NCI-H82 treated with DMSO at 0.1 percent for 48 hours (cell line): ENCODE measurements around the gene ZP4.

Source experiments
- DNase-seq: peaks from one replicate; lab custom pipeline; 2025; ENCODE audit not compliant: unreplicated experiment; lab: John Stamatoyannopoulos, UW

ZP4 gene, protein sequence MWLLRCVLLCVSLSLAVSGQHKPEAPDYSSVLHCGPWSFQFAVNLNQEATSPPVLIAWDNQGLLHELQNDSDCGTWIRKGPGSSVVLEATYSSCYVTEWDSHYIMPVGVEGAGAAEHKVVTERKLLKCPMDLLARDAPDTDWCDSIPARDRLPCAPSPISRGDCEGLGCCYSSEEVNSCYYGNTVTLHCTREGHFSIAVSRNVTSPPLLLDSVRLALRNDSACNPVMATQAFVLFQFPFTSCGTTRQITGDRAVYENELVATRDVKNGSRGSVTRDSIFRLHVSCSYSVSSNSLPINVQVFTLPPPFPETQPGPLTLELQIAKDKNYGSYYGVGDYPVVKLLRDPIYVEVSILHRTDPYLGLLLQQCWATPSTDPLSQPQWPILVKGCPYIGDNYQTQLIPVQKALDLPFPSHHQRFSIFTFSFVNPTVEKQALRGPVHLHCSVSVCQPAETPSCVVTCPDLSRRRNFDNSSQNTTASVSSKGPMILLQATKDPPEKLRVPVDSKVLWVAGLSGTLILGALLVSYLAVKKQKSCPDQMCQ

DNA sequence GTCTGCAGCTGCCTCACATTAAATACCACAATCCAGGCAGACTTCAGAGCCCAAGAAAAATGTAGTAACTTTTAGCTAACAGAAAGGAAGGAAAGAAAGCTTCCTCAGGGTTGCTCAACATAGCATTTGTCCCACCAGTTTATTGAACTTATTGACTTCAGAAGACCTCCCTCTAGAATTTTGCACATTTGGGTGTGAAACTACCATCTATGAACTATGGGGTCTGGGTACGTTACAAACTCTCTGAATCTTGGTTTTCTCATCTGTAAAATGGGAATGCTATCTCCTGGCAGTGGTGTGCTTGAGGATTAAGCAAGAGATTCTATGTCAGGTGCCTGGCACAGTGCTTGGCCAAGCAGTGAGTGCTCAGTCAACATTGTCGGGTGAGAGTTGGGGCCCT, at the start of gene ZP4:
TSS of gene ZP4 (minus strand) at position 101 of the 400 bp plus-strand sequence. CDS start 287 bp downstream, outside the sequence.
- no peak for DNase-seq

DNA sequence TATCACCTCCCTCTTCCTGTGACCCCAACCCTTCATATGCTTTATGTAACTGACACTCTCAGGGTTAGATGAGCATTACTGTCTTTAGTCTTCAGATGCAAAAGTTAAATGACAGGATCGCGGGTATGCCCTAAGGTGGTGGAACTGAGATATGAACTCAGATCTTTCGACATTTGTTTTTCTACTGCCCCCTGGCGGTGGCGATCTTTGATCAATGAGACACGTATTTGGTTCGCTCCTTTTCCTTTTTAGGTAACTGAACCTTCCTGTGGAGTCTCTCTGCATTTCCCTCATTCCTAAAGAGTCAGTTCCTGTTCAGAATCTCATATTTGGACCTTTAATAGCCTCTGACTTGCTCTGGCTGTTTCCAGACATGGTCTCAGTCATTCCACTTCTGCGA, 47.8 kb upstream of the ZP4 start:
- no peak for DNase-seq

DNA sequence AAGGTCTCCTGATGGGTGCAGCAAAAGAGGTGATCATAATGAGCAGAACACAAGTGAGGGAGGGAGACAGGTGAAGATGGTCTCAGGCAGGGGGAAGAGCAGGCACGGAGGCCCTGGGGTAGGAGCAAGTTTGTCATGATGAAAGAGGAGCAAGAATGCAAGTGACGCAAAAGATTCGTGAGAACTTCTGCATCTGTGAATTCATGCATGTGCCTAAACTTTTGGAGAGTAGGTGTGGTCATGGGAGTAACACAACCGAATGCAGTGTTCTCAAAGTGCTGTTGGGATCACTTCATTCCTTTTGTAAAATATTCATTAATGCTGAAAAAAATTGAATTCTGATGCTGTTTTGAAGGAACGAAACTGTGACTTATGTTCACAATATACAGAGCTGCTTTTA, 47.3 kb upstream of the ZP4 start:
- no peak for DNase-seq

DNA sequence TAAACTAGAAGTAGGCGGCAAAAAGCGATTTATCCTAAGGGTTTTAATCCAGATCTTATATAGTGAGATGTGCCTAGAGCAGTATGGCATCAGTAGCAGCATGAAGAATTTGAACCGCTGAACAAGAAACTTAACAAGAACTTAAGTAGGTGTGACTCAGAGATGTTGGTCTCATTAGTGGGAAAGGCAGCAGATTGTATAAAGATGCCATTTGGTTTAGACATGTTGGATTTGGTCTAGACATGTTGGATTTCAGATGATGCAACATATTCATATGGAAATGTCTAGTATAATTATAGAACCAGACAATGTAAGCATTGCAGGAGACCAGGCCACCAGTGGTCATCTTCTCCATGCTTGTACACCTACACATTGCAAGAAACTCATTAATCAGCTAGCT, 42.1 kb upstream of the ZP4 start:
- no peak for DNase-seq

DNA sequence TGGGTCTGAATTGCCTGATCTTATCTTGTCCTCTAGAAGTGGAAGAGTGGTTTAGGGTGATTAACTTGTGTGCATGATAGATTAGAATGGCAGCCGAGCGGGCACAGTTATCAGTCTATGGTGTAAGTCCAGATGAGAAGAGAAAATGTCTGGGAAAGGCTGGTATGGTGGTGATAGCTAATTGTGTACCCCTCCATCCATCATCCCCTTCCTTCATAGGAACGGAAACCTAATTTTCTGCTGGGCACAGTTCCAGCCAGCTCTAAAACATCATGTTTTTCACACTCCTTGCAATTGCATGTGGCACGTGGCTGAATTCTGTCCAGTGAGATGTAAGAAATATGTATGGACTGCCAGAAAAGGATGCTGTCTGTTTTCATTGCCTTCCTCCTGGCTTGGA, 40.9 kb upstream of the ZP4 start:
- DNase-seq, result no peak

DNA sequence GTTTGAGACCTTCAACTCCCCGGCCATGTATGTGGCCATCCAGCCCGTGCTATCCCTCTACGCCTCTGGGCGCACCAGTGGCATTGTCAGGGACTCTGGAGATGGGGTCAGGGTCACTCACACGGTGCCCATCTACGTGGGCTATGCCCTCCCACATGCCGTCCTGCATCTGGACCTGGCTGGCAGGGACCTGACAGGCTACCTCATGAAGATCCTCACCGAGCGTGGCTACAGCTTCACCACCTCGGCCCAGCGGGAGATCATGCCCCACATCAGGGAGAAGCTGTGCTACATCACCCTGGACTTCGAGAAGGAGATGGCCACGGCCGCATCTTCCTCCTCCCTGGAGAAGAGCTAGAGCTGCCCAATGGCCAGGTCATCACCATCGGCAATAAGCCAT, 36.5 kb upstream of the ZP4 start:
- DNase-seq, result no peak

DNA sequence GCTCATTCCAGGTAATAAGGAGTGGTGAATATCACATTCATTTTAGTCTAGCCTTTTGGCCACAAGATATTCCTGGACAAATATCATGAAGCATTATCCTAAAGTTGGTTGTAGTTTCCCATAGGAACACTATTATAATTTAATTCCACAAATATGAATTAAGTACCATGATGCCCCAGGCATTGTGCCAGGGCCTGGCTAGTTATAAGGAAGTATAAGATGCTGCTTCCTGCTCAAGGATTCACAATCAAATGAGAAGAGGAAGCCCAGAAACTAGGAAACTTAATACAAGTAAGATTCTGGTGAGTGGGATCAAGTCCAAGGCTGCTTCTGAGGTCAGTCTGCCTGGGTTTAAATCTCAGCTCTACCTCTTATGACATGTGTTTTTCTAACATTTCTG, 30.6 kb upstream of the ZP4 start:
- DNase-seq, result no peak

DNA sequence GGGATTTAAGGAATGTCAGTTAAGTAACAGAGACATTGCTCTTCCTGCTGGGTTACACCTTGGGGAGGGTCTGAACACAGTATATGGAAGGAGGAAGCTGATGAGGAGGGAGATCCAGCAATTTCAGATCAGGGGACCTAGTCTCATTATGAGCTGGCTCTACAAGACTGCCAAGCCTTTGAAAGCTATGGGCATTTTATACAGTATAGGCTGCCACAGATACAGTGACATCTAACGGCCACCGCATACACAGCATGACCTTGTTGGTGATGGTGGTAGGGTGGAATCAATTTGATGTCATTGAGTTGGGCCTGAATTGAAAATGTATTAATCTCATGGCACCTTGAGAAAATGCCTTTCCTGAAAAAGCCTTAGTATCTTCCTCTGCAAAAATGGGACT, 22.6 kb upstream of the ZP4 start:
- no peak for DNase-seq

DNA sequence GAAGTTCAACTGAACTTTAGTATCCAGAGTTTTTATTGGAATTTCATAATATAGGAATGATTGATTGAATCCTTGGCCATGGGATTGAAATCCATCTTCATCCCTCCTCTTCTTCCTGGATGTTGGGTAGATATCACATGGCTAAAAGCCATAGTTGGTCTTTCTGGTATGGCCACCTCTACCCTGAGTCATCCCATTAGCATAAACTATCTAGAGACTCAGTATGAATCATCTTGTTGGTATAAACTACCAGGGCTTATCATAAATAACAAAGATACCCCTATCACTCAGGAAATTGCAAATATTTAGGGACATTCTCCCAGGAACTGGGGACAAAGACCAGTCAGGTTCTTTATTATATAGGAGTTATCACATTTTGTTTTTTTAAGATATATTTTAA, 21.2 kb upstream of the ZP4 start:
- no peak for DNase-seq

DNA sequence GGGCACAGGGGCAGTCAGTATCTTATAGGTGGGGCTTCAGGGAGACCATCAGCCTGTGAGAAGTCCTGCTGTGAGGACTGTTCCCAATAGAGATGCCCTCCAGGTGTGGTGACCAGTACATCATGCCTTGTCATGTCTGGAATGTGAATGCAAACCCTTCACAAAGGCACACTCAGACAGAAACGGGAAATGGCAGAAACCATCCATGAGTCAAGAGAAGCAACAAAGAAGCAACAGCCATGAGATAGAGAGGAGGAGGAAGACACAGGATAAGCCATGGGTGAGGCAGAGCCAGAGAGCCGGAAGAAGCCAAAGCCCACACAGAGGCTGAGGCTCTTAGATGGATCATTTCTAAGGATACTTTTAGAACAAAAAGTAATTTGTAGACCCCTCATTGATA, 20.1 kb upstream of the ZP4 start:
- DNase-seq, result no peak

DNA sequence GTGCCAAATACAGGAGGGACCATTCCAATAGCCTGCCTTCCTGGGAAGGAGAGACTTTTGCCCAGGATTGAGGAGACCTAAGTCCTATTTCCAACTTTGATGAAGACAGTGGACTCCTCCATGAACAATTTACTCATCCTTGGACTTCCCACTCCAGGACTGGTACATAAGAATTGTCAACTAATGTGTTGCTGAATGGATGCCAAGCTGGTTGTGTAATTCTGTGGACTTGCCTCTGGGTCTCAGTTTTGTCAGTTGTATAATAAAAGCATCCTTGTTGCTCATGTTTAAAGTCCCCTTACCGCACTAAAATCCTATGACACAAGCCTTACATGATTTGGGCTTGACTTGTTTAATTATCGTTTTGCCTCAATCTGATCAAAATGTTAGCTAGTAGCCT, 13.2 kb upstream of the ZP4 start:
- no peak for DNase-seq

DNA sequence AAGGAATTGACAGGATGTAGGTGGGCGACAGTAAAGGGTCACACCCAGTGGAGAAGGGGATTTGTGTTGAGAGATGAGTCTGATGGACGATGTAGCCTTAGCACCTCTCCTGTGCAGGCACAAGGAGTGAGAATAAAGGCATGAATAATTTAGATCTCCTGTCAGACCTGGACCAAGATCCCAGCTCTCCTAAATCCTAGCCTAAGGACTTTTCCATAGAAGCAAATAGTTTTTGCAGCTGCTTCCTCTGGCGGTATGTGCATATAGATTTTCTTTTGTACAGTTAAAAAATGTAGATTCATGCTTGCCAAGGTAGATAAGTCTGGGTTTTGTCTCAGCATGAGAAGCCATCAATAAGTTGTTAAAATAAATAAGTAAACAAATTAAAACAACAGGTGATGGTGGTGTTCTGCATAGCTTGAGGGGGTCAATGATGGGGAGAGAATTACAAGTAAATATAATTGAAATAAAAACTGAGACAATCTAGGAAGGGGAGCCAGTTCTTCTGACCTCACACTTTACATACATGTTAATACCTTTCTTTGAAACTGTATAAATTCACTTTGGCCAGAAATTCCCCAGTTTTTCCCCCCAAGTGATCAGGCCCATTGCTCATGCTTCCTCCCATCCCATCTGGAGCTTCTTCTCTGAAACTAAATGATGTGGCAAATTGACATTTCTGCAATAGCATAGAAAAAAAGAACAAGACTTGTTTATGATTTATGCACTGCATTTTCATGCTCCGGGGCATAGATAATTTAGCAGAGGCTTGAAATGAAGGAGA, 12.4 kb upstream of the ZP4 start:
- DNase-seq, result no peak

DNA sequence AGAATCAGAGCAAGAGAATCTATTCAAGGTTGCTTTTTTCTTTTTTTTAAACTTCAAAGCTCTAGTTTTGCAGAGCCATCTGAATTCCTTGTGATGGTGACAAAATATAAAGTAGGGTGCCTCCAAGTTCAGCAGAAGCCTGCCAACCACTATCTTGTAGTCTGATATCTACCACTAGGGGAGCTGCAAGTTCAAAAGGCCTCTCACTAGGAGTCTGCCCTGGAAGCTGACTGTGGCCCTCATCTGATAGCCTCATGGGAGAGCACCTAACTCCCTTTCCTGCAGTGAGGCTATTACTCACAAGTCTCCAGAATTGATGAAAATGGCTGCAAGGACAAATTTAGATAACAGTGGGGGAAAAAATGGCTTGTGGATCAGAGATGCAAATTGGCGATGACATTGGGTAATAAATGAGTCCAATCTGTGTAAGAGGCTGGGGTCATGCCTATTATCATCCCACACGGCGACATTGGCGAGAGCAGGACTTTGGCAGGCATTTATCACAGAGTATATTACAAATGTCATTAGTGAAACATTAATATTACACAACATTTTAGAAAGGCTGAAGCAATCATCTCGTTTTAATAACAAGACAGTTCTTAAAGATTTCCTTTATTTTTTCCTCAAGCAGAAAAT, 10.7 kb upstream of the ZP4 start:
- DNase-seq, result no peak

DNA sequence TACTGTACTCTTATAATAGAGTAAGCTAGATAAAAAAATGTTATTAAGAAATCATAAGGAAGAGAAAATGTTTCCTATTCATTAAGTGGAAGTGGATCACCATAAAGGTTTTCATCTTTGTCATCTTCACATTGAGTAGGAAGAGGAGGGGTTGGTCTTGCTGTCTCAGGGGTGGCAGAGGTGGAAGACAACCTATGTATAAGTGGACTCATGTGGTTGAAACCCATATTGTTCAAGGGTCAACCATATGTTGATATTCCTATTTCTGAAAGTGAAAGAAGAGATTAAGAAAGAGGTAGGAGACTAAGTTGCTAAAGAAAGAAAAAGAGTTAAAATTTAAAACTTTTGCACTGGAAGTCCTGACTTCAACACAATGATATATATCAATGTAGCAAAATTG, 4.9 kb upstream of the ZP4 start:
- no peak for DNase-seq

DNA sequence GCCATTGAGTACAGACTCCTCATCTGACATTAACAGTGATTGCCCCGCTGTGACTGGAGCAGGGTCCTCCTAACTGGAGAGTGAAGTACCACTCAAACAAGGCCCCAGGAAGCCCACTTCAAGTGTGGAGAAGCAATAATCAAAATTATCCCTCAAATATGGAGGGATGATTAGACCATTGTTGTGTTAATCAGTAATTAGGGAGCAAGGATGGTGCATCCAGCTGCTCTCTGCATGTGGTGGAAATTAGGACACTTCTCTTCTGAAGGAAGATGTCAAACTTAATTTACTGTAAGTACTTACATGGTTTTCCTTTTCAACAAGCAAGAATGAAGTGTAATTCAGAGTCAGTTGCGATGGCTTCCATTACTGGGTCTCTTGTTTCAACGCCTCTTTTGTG, 3.4 kb upstream of the ZP4 start:
- no peak for DNase-seq

DNA sequence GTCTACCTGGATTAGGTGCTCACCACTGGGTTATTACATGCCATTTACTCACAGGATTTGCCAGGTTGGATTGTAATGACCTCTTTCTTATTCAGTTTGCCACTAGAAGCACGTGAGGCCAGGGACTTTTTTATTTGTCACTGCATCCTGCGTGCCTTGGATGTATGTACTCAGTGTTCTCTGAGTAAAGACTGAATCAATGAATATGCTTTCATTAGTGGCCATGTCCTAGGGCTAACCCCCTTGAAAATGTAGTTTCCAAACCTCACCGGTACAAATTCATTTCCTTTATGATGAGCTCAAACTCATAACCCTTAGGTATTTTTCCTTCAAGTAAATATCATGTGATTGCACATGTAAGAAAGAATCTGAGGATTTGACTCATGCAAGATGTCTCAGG, 1.3 kb upstream of the ZP4 start:
- no peak for DNase-seq

DNA sequence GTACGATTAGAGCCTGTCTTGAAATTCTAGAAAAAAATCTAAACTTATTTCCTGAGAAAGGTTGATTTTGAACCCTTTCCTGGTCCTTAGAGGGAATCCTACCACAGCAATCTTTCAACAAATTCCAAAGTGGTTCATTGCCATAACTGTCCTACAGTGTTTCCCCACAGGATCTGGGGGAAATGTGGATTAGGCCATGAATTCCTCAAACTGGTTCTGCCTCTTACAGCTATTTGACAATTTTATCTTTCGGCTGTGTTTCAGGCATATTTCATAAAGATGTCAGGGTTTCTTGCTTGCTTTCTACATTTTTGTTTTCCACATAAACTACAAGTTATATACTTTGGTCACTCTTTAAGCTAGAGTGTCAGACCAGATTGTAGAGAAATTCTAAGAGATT, 544 bp upstream of the ZP4 start:
- DNase-seq, result no peak

DNA sequence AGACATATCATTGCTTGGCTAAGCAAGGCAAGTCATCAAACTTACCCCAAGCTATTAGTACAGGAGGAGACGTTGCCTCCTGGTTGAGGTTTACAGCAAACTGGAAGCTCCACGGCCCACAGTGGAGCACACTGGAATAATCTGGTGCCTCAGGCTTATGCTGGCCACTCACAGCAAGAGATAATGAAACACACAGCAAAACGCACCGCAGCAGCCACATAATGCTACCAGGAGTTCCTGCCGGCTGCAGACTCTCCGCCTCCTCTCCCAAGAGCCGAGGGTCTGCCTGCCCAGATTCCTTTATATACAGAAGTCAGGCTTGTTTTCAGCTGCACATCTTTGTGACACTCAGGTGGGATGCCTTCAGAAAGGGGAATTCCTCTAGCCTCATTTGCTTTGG, 306 bp downstream of the ZP4 start:
- DNase-seq, result no peak

DNA sequence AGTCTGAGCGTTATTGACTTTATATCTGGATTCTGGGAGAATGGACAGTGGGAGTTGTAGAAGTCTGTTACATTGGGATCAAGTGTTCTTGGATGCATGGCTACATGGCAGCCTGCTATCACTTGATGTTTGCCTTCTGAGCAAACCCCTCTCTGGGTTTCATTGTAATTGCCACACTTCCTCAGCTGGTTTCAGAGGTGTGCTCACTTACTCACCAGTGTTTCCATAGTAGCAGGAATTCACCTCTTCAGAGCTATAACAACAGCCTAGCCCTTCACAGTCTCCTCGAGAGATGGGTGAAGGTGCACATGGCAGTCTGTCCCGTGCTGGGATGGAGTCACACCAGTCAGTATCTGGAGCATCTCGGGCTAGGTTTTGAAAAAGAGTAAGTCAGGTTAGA, 2.6 kb downstream of the ZP4 start:
- no peak for DNase-seq

DNA sequence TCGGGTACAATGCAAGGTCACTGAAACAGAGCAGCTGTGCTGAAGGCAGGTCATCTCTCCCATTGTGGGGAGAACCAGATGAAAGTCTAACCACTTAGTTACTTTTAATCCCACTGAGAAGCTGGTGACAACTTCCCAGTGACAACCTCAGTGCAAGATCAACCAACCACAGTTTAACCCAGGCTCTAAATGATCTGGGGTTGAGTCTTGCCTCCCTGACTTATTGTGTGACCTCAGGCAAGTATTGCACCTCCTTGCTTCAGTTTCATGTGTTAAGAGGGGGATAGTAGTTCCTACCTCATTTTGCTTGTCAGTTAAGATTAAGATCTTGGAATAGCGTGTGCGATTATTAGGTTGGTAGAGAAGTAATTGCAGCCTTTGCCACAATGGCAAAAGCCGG, 3.2 kb downstream of the ZP4 start:
- no peak for DNase-seq

DNA sequence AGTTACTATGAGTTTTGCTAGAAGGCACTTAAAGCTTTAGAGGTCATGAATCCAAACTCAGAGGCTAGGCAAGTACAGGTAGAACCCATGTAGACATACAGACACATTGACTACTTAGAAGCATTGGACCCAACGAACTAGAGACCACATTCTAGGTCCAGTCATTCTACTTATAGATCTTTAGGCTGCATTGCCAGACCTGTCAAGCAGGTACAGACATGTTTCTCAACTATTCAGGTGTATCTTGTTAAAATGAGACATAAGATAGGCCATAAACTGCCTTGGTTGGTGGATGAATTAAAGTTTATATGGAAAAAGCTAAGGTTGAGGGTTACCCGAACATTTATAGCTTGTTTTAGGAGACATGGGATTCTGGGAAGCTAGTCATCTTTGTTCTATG, 6.5 kb downstream of the ZP4 start:
- no peak for DNase-seq

DNA sequence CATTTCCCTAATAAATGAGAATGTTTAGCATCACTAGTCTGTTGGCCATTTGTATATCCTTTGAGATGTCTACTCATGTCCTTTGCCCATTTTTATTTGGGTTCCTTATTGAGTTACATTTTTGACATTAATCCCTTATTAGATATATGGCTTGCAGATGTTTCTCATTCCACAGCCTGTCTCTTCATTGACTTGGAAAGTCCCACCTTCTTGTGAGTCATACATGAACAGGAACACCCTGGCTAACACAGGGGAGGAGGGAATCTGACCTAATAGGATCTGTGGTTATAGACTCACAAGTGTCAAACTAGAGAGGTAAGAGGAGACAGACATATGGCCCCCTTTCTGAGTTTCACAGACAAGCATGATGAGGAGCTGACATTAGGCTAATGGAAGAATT, 11.5 kb downstream of the ZP4 start:
- no peak for DNase-seq
